ENCODE data around the gene HOXB1. TPM values are rescaled to one million over a fixed set of nuclear protein-coding genes. Genes with fewer than 3 reads are reported as not detected.

HOXB1 gene
- total and polyA plus RNA-seq, 2 of the 13 experiments (the other 11 are each of a cell fraction or from before 2014, with no cell fraction given): not detected

GRCh38 chr17:48574505-48575065 lies 43.8 kb upstream of the HOXB1 start (continued):
- TF ChIP-seq, protein P1, sequence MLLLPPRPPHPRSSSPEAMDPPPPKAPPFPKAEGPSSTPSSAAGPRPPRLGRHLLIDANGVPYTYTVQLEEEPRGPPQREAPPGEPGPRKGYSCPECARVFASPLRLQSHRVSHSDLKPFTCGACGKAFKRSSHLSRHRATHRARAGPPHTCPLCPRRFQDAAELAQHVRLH (CRISPR knock-in tag; IDR thresholded peaks at IDR 0.05; ENCODE audit: borderline replicate concordance, low read depth): no peak
- TF ChIP-seq ZNF570 (CRISPR knock-in tag; IDR thresholded peaks at IDR 0.05; ENCODE audit: borderline replicate concordance) (no peak), CCDC6 (CRISPR knock-in tag; IDR thresholded peaks at IDR 0.05) (no peak), EP300 (IDR thresholded peaks at IDR 0.05; ENCODE audit: low read depth in 2 of 2, low read length in 2 of 2) (no peak), EP300 (CRISPR knock-in tag; IDR thresholded peaks at IDR 0.05; ENCODE audit: borderline replicate concordance) (no peak), NPAS2 (CRISPR knock-in tag; IDR thresholded peaks at IDR 0.05; ENCODE audit: borderline replicate concordance) (no peak), POGZ (CRISPR knock-in tag; IDR thresholded peaks at IDR 0.05) (no peak), ZFP36 (IDR thresholded peaks at IDR 0.05; ENCODE audit: borderline replicate concordance, low read depth, low read length, partially characterized antibody) (no peak), TAF1 (CRISPR knock-in tag; IDR thresholded peaks at IDR 0.05) (no peak), HOXA5 (CRISPR knock-in tag; IDR thresholded peaks at IDR 0.05) (no peak)
- TF ChIP-seq, protein P2, sequence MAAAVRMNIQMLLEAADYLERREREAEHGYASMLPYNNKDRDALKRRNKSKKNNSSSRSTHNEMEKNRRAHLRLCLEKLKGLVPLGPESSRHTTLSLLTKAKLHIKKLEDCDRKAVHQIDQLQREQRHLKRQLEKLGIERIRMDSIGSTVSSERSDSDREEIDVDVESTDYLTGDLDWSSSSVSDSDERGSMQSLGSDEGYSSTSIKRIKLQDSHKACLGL (CRISPR knock-in tag; IDR thresholded peaks at IDR 0.05): no peak
- TF ChIP-seq, protein P3, sequence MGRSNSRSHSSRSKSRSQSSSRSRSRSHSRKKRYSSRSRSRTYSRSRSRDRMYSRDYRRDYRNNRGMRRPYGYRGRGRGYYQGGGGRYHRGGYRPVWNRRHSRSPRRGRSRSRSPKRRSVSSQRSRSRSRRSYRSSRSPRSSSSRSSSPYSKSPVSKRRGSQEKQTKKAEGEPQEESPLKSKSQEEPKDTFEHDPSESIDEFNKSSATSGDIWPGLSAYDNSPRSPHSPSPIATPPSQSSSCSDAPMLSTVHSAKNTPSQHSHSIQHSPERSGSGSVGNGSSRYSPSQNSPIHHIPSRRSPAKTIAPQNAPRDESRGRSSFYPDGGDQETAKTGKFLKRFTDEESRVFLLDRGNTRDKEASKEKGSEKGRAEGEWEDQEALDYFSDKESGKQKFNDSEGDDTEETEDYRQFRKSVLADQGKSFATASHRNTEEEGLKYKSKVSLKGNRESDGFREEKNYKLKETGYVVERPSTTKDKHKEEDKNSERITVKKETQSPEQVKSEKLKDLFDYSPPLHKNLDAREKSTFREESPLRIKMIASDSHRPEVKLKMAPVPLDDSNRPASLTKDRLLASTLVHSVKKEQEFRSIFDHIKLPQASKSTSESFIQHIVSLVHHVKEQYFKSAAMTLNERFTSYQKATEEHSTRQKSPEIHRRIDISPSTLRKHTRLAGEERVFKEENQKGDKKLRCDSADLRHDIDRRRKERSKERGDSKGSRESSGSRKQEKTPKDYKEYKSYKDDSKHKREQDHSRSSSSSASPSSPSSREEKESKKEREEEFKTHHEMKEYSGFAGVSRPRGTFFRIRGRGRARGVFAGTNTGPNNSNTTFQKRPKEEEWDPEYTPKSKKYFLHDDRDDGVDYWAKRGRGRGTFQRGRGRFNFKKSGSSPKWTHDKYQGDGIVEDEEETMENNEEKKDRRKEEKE (IDR thresholded peaks at IDR 0.05): no peak
